GM04503 (cell line): ENCODE data around the gene HNRNPA2B1.

Source experiments
- DNase-seq: peaks from one replicate; pipeline ENCODE4 v3.0.0-alpha.2; 2012; ENCODE audit warnings: low read depth

HNRNPA2B1 gene

DNA sequence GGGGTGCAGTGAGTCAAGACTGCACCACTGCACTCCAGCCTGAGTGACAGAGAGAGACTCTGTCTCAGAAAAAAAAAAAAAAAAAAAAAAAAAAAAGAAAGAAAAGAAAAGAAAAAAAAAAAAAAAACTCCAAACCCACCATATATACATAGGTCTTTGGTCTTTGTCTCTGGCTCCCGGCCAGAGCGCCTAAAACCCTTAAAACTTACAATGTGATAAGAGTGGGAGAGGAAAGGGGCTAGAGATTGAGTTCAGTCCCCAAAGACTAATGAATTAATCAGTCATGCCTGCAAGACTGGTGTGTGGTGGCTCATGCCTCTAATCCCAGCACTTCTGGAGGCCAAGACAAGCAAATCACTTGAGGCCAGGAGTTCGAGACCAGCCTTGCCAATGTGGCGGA, 55.3 kb downstream of the HNRNPA2B1 start:
- DNase-seq: no peak

DNA sequence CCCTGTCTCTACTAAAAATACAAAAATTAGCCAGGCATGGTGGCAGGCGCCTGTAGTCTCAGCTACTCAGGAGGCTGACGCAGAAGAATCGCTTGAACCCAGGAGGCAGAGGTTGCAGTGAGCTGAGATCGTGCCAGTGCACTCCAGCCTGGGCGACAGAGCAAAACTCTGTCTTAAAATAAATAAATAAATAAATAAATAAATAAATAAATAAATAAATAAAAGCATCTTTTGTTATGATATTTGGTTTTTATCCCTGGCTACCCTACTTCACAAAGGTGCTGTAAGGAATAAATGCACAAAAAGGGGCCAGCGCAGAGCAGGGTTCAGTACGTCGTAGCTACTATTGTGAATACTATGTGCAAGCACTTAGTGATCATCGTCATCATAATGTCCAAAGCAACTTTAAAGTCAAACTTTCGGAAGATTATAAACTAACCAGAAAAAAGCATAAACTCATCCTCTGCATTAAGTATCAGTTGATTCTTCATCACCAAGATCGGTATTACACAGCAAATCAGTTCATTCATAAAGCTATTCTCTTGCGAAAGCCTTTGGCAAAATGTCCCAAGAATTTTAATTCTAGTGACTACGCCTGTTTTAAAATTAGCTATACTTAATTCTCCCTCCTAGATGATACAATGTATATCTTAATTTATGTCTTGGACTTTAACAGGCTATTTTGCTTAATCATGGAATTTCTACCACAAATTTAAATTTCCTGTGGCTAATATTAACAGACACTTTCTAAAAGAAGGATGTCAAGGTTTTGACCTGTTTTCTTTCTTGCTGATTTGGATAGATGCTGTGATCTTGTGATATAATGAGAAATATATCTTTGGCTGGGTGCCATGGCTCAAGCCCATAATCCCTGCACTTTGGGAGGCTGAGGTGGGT, 56.1 kb downstream of the HNRNPA2B1 start:
- no peak for DNase-seq

DNA sequence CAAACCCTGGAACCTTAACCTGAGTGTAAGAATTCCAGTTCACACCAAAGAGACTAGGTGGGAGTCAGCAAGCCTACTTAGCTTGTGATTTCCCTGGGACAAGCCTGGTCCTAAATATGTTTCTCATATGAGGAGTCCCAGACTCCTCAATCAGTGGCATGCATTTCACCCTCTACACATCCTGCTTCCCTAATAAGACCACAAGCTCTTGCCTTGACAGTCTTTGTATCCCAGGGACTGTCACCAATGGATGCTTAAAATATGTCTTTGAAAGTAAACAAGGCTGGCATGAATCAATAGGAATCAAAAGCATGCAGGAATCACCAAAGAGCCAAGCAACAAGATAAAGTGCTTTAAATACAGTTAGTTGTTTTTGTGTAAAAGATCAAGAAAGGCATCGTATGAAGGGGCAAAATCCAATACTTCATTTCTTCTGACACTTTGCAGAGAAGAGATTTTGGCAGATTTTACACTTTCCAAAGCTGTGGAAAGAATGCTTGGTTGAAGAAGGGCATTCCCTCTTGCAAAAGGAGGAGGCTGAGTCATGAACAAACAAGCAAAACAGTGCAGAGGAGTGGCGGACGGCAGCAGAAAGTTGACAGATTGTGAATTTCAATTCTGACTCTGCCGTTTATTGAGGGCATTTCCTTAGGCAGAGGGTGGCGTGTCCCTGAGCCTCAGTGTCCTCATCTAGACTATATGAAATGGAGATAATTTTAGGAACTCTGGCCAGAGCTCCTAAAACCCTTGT, 57.1 kb downstream of the HNRNPA2B1 start:
- DNase-seq: peak; percentile 14

GRCh38 chr7:26141077-26141476, 59.5 kb downstream of the HNRNPA2B1 start:
- DNase-seq: no peak

DNA sequence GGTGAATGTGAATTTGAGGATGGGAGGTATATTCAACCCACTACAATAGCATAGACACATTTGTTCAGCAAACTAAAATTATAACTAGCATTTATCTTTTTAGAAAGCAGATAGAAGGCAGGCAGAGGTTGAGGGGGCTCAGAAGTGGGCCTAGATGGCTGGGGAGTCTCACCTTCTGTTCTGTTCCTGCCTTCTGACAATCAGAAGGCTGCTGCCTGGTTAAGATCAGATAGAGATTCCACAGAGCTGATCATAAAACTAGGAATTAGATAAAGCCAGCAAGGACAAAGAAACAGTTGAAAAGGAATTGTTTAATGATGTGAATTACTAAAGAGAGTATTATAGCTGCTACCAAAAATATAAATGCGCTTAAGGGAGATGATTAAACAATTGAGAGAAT, 60.2 kb downstream of the HNRNPA2B1 start:
- DNase-seq: no peak
